ENCODE results near the gene TRIM38.

The TRIM38 gene

DNA sequence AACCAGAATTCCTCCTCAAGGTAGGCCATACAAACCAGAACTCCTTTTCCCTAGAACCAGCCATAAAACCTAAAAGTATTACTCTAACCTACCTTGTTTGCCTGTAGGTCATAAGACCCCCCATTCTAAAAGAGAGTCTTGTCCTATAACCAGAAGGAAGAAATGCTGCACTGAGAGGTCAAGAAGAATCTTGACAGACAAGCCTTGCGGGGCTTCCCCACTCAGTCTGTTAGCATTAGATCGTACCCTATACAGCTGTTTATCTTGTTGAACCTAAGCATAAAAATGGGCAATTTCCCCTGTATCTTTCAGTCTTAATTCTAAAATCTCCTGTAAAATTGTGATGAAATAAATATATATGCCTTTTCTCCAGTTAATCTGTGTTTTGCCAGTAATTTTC, 72.3 kb downstream of the TRIM38 start:
- no peak overlapping the region for H3K27ac ChIP-seq
- TF ChIP-seq ZFX (IDR thresholded peaks at IDR 0.05) = no peak
- TF ChIP-seq, protein P1, sequence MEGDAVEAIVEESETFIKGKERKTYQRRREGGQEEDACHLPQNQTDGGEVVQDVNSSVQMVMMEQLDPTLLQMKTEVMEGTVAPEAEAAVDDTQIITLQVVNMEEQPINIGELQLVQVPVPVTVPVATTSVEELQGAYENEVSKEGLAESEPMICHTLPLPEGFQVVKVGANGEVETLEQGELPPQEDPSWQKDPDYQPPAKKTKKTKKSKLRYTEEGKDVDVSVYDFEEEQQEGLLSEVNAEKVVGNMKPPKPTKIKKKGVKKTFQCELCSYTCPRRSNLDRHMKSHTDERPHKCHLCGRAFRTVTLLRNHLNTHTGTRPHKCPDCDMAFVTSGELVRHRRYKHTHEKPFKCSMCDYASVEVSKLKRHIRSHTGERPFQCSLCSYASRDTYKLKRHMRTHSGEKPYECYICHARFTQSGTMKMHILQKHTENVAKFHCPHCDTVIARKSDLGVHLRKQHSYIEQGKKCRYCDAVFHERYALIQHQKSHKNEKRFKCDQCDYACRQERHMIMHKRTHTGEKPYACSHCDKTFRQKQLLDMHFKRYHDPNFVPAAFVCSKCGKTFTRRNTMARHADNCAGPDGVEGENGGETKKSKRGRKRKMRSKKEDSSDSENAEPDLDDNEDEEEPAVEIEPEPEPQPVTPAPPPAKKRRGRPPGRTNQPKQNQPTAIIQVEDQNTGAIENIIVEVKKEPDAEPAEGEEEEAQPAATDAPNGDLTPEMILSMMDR (conservative IDR thresholded peaks at IDR 0.05) = no peak

All from C4-2B (cell line).